H9 (cell line): Measurements from ENCODE around the gene PPIL3. TPM values are rescaled to one million over a fixed set of nuclear protein-coding genes. Genes with fewer than 3 reads are reported as not detected.

Source experiments
- DNase-seq: peaks from one replicate; pipeline ENCODE4 v3.0.0-alpha.2; 2017
- H2AFZ ChIP-seq: one replicate; pipeline ENCODE4 v1.6.1; 2013; ENCODE audit warnings: mild to moderate bottlenecking, low read length, control low read depth, moderate library complexity
- H2AK5ac ChIP-seq: 2 replicates; pipeline ENCODE4 v1.6.1; 2013; ENCODE audit warnings: low read length, control low read depth, mixed read lengths; ENCODE audit not compliant: insufficient read length
- H2BK120ac ChIP-seq: one replicate; pipeline ENCODE4 v1.6.1; 2013; ENCODE audit warnings: low read depth, mild to moderate bottlenecking, low read length, control low read depth, inconsistent platforms; ENCODE audit not compliant: poor library complexity, severe bottlenecking
- H2BK12ac ChIP-seq: 2 replicates; pipeline ENCODE4 v1.6.1; 2013; ENCODE audit warnings: low read length, control low read depth, mixed read lengths, low read depth; ENCODE audit not compliant: insufficient read length
- H2BK15ac ChIP-seq: 2 replicates; pipeline ENCODE4 v1.6.1; 2013; ENCODE audit warnings: low read depth, low read length, control low read depth
- H2BK20ac ChIP-seq: one replicate; pipeline ENCODE4 v1.6.1; 2013; ENCODE audit warnings: low read depth, mild to moderate bottlenecking, low read length, control low read depth, inconsistent platforms; ENCODE audit not compliant: poor library complexity, severe bottlenecking
- H2BK5ac ChIP-seq: 2 replicates; pipeline ENCODE4 v1.6.1; 2013; ENCODE audit warnings: low read length, control low read depth, mixed read lengths; ENCODE audit not compliant: insufficient read length
- H3K14ac ChIP-seq: 2 replicates; pipeline ENCODE4 v1.6.1; 2013; ENCODE audit warnings: low read length, control low read depth; ENCODE audit not compliant: insufficient read depth
- H3K18ac ChIP-seq: 2 replicates; pipeline ENCODE4 v1.6.1; 2013; ENCODE audit warnings: low read depth, mild to moderate bottlenecking, mixed read lengths, low read length, control low read depth; ENCODE audit not compliant: insufficient read length
- H3K23ac ChIP-seq: 2 replicates; pipeline ENCODE4 v1.6.1; 2013; ENCODE audit warnings: low read length, control low read depth, mixed read lengths, low read depth; ENCODE audit not compliant: insufficient read length
- H3K23me2 ChIP-seq: 2 replicates; pipeline ENCODE4 v1.6.1; 2013; ENCODE audit warnings: low read depth, mild to moderate bottlenecking, mixed read lengths, low read length, control low read depth; ENCODE audit not compliant: insufficient read length, poor library complexity, severe bottlenecking
- H3K27ac ChIP-seq: 2 replicates; pipeline ENCODE4 v1.5.1; 2013; ENCODE audit warnings: low read length, control low read depth, mixed read lengths, low read depth; ENCODE audit not compliant: insufficient read length
- H3K27me3 ChIP-seq: 2 replicates; pipeline ENCODE4 v1.6.1; 2013; ENCODE audit warnings: low read length, control low read depth, inconsistent platforms; ENCODE audit not compliant: insufficient read depth
- H3K4ac ChIP-seq: 2 replicates; pipeline ENCODE4 v1.6.1; 2013; ENCODE audit warnings: low read depth, mild to moderate bottlenecking, control low read depth, inconsistent platforms, low read length, moderate library complexity
- H3K4me1 ChIP-seq: 2 replicates; pipeline ENCODE4 v1.6.1; 2013; ENCODE audit warnings: low read length, control low read depth, inconsistent platforms; ENCODE audit not compliant: insufficient read depth
- H3K4me2 ChIP-seq: 2 replicates; pipeline ENCODE4 v1.6.1; 2013; ENCODE audit warnings: low read length, control low read depth, mixed read lengths; ENCODE audit not compliant: insufficient read length, insufficient read depth
- H3K56ac ChIP-seq: 2 replicates; pipeline ENCODE4 v1.6.1; 2013; ENCODE audit warnings: low read depth, mild to moderate bottlenecking, mixed read lengths, low read length, control low read depth; ENCODE audit not compliant: insufficient read length
- H3K79me1 ChIP-seq: 2 replicates; pipeline ENCODE4 v1.6.1; 2013; ENCODE audit warnings: low read depth, mild to moderate bottlenecking, moderate library complexity, low read length, control low read depth, inconsistent platforms; ENCODE audit not compliant: insufficient read depth, poor library complexity, severe bottlenecking
- H3K79me2 ChIP-seq: 2 replicates; pipeline ENCODE4 v1.6.1; 2013; ENCODE audit warnings: low read length, control low read depth, inconsistent platforms; ENCODE audit not compliant: insufficient read depth
- H3K9ac ChIP-seq: 2 replicates; pipeline ENCODE4 v1.6.1; 2013; ENCODE audit warnings: low read length, control low read depth, mixed read lengths; ENCODE audit not compliant: insufficient read length; ENCODE audit errors: extremely low read depth
- H3K9me3 ChIP-seq: one replicate; pipeline ENCODE4 v1.6.1; 2013; ENCODE audit warnings: low read depth, low read length, inconsistent platforms; ENCODE audit not compliant: control insufficient read depth
- H3T11ph ChIP-seq: one replicate; pipeline ENCODE4 v1.6.1; 2013; ENCODE audit warnings: mild to moderate bottlenecking, low read length, control low read depth, inconsistent platforms
- H4K20me1 ChIP-seq: one replicate; pipeline ENCODE4 v1.6.1; 2013; ENCODE audit not compliant: control insufficient read depth, insufficient read length, insufficient read depth
- H4K5ac ChIP-seq: 2 replicates; pipeline ENCODE4 v1.6.1; 2013; ENCODE audit warnings: low read depth, mild to moderate bottlenecking, mixed read lengths, low read length, control low read depth; ENCODE audit not compliant: insufficient read length
- H4K8ac ChIP-seq: replicated peaks from 2 replicates; pipeline ENCODE4 v1.6.1; 2013; ENCODE audit warnings: low read length, control low read depth, mixed read lengths, low read depth; ENCODE audit not compliant: insufficient read length
- H4K91ac ChIP-seq: 2 replicates; pipeline ENCODE4 v1.6.1; 2013; ENCODE audit warnings: low read depth, mild to moderate bottlenecking, moderate library complexity, mixed read lengths, low read length, control low read depth; ENCODE audit not compliant: insufficient read length
- H3K27ac Mint-ChIP-seq, 3 experiments: 2 replicates in 2 of 3; 3 replicates in 1 of 3; pipeline ENCODE4 v1.8.0; 2020 to 2021; ENCODE audit warnings: mixed read lengths in 3 of 3, mild to moderate bottlenecking in 1 of 3, moderate library complexity in 1 of 3
- H3K27me3 Mint-ChIP-seq: 2 replicates; pipeline ENCODE4 v1.8.0; 2021; ENCODE audit warnings: low read depth, mild to moderate bottlenecking, moderate library complexity, mixed read lengths
- H3K36me3 Mint-ChIP-seq, 3 experiments: 2 replicates in 2 of 3; 3 replicates in 1 of 3; pipeline ENCODE4 v1.8.0; 2020 to 2021; ENCODE audit warnings: low read depth in 3 of 3, mixed read lengths in 3 of 3; ENCODE audit not compliant: insufficient read depth in 1 of 3
- H3K4me1 Mint-ChIP-seq, 2 experiments: 2 replicates each; pipeline ENCODE4 v1.8.0; 2020; ENCODE audit warnings: mixed read lengths in 2 of 2
- H3K4me3 Mint-ChIP-seq, 2 experiments: 2 replicates in 1 of 2; 3 replicates in 1 of 2; pipeline ENCODE4 v1.8.0; 2020 to 2021; ENCODE audit warnings: mild to moderate bottlenecking in 2 of 2, mixed read lengths in 2 of 2, moderate library complexity in 1 of 2
- H3K9me3 Mint-ChIP-seq, 2 experiments: 2 replicates in 1 of 2; 3 replicates in 1 of 2; pipeline ENCODE4 v1.8.0; 2020; ENCODE audit warnings: mild to moderate bottlenecking in 2 of 2, mixed read lengths in 2 of 2, moderate library complexity in 1 of 2
- WGBS: extraction: QIAGEN DNeasy Blood & Tissue Kit; methylation state at CpG from one replicate; pipeline ENCODE4 v1.1.7; 2013; ENCODE audit warnings: missing lambda C conversion rate, low lambda C conversion rate, mixed read lengths; ENCODE audit not compliant: insufficient read length; ENCODE audit errors: extremely low coverage; 5-methylcytosine and 5-hydroxymethylcytosine counted together
- total RNA-seq: library from RNA; stranded (reverse); gene quantifications from 2 replicates; pipeline ENCODE4 v1.2.1, GENCODE V29; 2021
- TF ChIP-seq, protein P1 (sequence below): fragments of 200-600 bp; sonication (generic); conservative IDR thresholded peaks from 3 replicates; pipeline ENCODE4 v1.8.0; 2021; ENCODE audit warnings: antibody characterized with exemption, mild to moderate bottlenecking

PPIL3 gene
- total RNA-seq, 1 experiment from 2014 or later: 63.4 TPM

DNA sequence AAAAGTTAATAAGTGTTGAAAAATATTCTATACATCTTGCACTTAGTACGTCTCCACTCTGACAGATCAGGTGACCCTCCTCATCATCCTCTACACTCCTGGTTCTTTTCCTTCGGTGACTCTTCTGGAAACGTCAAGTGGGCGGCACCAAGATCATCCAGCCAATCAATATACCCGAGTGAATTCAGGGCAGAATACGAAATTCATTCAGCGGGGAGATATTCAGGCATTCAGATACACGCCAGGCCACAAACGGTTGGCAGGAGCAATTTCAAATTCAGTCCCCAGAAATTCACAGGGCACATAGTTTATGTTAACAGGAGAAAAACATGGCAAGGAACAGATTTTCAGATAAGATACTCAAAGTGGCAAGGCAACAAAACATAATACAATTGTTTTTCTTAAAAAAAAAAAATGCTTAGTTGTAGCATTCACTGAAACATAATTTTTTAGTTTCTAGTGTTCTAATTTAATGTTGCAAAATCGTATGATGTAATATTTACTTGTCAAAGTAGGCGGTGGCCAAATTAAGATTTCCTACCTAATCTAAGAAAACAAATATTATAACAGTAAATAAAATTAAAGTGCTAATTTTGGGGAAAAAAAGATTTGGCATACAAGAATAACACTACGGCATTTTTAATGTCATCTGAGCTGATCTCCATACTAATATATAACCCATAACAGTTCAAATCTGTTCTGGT lies 28.6 kb downstream of the PPIL3 start:
- no peaks in the 10 kb centered on the region for H3K4me1 ChIP-seq
- H2BK5ac ChIP-seq: no peak overlapping the region
- no CpG with 5 or more reads among the region's 12 CpGs for WGBS
- no peak overlapping the region for H3K4me2 ChIP-seq
- H2AFZ ChIP-seq: no peak overlapping the region
- no peak overlapping the region for H3K4ac ChIP-seq
- peak overlapping the region in 1 of 2 experiments; percentile 30; a peak in 1 of 5 replicates for H3K4me3 Mint-ChIP-seq
- H3K18ac ChIP-seq: no peak overlapping the region
- no peaks in the 10 kb centered on the region for H3K9me3 Mint-ChIP-seq
- H3K23ac ChIP-seq: no peak overlapping the region
- peaks cover 22 to 23% of the 10 kb centered on the region in 2 experiments for H3K4me1 Mint-ChIP-seq
- no peak overlapping the region for H3K14ac ChIP-seq
- no peak overlapping the region for H2BK120ac ChIP-seq
- no peaks in the 10 kb centered on the region for H3K27me3 Mint-ChIP-seq
- H3K9ac ChIP-seq: no peak overlapping the region
- H2BK20ac ChIP-seq: no peak overlapping the region
- no peak overlapping the region for H4K5ac ChIP-seq
- peak overlapping the region in 2 of 3 experiments; percentile 3 to 80; a peak in 3 of 7 replicates for H3K27ac Mint-ChIP-seq
- TF ChIP-seq, protein P1, sequence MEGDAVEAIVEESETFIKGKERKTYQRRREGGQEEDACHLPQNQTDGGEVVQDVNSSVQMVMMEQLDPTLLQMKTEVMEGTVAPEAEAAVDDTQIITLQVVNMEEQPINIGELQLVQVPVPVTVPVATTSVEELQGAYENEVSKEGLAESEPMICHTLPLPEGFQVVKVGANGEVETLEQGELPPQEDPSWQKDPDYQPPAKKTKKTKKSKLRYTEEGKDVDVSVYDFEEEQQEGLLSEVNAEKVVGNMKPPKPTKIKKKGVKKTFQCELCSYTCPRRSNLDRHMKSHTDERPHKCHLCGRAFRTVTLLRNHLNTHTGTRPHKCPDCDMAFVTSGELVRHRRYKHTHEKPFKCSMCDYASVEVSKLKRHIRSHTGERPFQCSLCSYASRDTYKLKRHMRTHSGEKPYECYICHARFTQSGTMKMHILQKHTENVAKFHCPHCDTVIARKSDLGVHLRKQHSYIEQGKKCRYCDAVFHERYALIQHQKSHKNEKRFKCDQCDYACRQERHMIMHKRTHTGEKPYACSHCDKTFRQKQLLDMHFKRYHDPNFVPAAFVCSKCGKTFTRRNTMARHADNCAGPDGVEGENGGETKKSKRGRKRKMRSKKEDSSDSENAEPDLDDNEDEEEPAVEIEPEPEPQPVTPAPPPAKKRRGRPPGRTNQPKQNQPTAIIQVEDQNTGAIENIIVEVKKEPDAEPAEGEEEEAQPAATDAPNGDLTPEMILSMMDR: no peak
- H3K27ac ChIP-seq: no peak overlapping the region
- no peaks in the 10 kb centered on the region for H4K20me1 ChIP-seq
- peaks cover 10% of the 10 kb centered on the region for H3K23me2 ChIP-seq
- H2AK5ac ChIP-seq: no peak overlapping the region
- no peak overlapping the region for H4K8ac ChIP-seq
- no peak overlapping the region for H2BK12ac ChIP-seq
- H3K9me3 ChIP-seq: no peaks in the 10 kb centered on the region
- H2BK15ac ChIP-seq: no peak overlapping the region
- peaks cover 7% of the 10 kb centered on the region for H3K79me1 ChIP-seq
- H3K27me3 ChIP-seq: no peaks in the 10 kb centered on the region
- H3T11ph ChIP-seq: no peak overlapping the region
- DNase-seq: no peak
- peaks cover 44 to 69% (median 65%) of the 10 kb centered on the region in 3 experiments for H3K36me3 Mint-ChIP-seq
- peaks cover 25% of the 10 kb centered on the region; the same call in 1 of the 2 replicates for H3K79me2 ChIP-seq
- H4K91ac ChIP-seq: no peak overlapping the region
- no peak overlapping the region for H3K56ac ChIP-seq
